Heart right ventricle (tissue), 16 donors: ENCODE data around the gene ADARB2. TPM values are rescaled to one million over a fixed set of nuclear protein-coding genes. Genes with fewer than 3 reads are reported as not detected.

Source experiments
- ATAC-seq, 8 donors: fragments of 200-7000 bp; cut with Tn5 transposase; one replicate each; pipeline ENCODE4 v1.9.1; 2020; ENCODE audit warnings: mild to moderate bottlenecking in 8 of 8, moderate library complexity in 8 of 8, moderate number of reproducible peaks in 1 of 8
- DNase-seq, 2 donors: peaks; one replicate each; pipeline ENCODE4 v3.0.0-alpha.2; 2020
- H3K27ac ChIP-seq, 10 donors: fragments of 200-600 bp; sonication (generic) in 2 of 10; one replicate each; pipeline versions ENCODE4 v1.5.0 to v1.8.0; 2020 to 2022; ENCODE audit warnings: mild to moderate bottlenecking in 3 of 10
- H3K27me3 ChIP-seq, 7 donors: fragments of 200-600 bp; one replicate each; pipeline ENCODE4 v1.8.0; 2021 to 2022; ENCODE audit warnings: mild to moderate bottlenecking in 2 of 7
- H3K36me3 ChIP-seq, 9 donors: fragments of 200-600 bp; sonication (generic) in 1 of 9; one replicate each; pipeline versions ENCODE4 v1.5.0 to v1.8.0; 2020 to 2022; ENCODE audit warnings: mild to moderate bottlenecking in 2 of 9
- H3K4me1 ChIP-seq, 9 donors: fragments of 200-600 bp; sonication (generic) in 1 of 9; one replicate each; pipeline versions ENCODE4 v1.5.0 to v1.8.0; 2020 to 2022; ENCODE audit warnings: mild to moderate bottlenecking in 4 of 9
- H3K4me3 ChIP-seq, 10 donors: fragments of 200-600 bp; sonication (generic) in 2 of 10; one replicate each; pipeline versions ENCODE4 v1.5.0 to v1.8.0; 2020 to 2022; ENCODE audit warnings: mild to moderate bottlenecking in 7 of 10, moderate library complexity in 2 of 10
- H3K9me3 ChIP-seq, 11 donors: fragments of 200-600 bp in 10 of 11; sonication (generic) in 2 of 11; one replicate each; pipeline versions ENCODE4 v1.5.0 to v1.8.0; 2013 to 2022; ENCODE audit warnings: mild to moderate bottlenecking in 2 of 11, control low read depth in 1 of 11, moderate library complexity in 1 of 11
- CTCF ChIP-seq, 9 donors: fragments of 200-600 bp; sonication (generic) in 2 of 9; IDR thresholded peaks; one replicate each; pipeline versions ENCODE4 v1.5.0 to v1.8.0; 2021 to 2022; ENCODE audit warnings: antibody characterized with exemption in 9 of 9, mild to moderate bottlenecking in 5 of 9, moderate library complexity in 1 of 9
- WGBS, 2 donors: extraction: QIAGEN DNeasy Blood & Tissue Kit; methylation state at CpG; one replicate each; pipeline ENCODE4 v1.1.7; 2013; ENCODE audit warnings: inconsistent platforms in 1 of 2; 5-methylcytosine and 5-hydroxymethylcytosine counted together
- intact Hi-C, 10 donors: fragments of 100-400 bp; cut with DNase I; formaldehyde crosslinking; loops; one replicate each; pipeline versions ENCODE4 v1.11.1 to v1.14.2; 2022
- polyA plus RNA-seq, 2 donors: library from polyadenylated mRNA; stranded (reverse); fragments of 200-250 nt; gene quantifications; one replicate each; pipeline ENCODE4 v1.2.3, GENCODE V29; 2013
- total RNA-seq, 10 donors: library from RNA; stranded (reverse); fragmentation: NEBNext Ultra II Directional in 3 of 10; extraction: Animal tissue kit (Norgen Biotek cat#: 25700) in 3 of 10; gene quantifications; one replicate each; pipeline versions ENCODE4 v1.2.1 to v1.2.4, GENCODE V29; 2021 to 2023
- donor health status: Arrhythmogenic right ventricular cardiomyopathy.
- donor health status: ischemic (EF 13 %, LVEDD 7.1; RV severe dilation, severe dysfunction).
- donor health status: healthy with polysubstance abuse.
- donor health status: DM: no; HTN: yes; CAD: no.
- donor health status: DM: no; HTN: no; CAD: no.
- donor health status: ischemic (EF 25% LVEDD 6.9; RV normal size, moderate dysfunction).
- donor health status: ischemic (EF 25% LVEDD 5.7; RV mildly dilated, moderate dysfunction).
- donor health status: healthy.
- donor health status: DM: yes; HTN: yes; CAD: no.
- donor health status: Ischemic cardiomyopathy.
- donor health status: ischemic (EF 35%, LVEDD 5.7; RV mildly dilated, moderate dysfunction).
- donor health status: nonischemic (EF 11% LVEDD 7.7; RV severe dilation, severe dysfunction).
- donor health status: DM: yes; HTN: yes; CAD: no.
- donor health status: PGD.
- donor health status: ischemic (EF 29% LVEDD 5.4; RV normal size, mild dysfunction).
- donor health status: nonischemic (EF 23%, LVEDD 6.1; RV moderate dilation, normal function).

ADARB2 gene
- total and polyA plus RNA-seq, 12 donors, result 0.08 to 0.47 (median 0.17) TPM; not detected in 2

DNA sequence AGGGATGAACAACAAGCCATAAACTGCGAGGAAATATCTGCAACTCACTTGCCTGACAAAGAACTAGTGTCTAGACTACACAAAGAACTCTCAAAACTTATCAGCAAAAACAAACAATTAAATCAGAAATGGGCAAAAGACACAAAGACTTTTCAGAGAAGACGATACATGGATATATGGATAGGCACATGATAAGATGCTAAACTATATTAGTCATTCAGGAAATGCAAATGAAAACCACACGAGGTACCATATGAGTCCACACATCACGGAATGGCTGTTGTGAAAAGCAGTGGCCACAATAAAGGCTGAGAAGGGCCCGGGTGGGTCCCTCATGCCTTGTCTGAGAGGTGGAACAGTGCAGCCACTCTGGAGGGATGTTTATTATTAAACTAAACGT lies 413.4 kb downstream of the ADARB2 start:
- ATAC-seq (no peak), DNase-seq (no peak)
- Histone ChIP-seq H3K4me1 (no peaks in the 10 kb centered on the region), H3K27ac (no peak overlapping the region), H3K9me3 (peaks cover 0 to 2% (median 0%) of the 10 kb centered on the region in 11 donors), H3K4me3 (no peak overlapping the region), H3K36me3 (no peaks in the 10 kb centered on the region), H3K27me3 (peaks cover 0 to 29% (median 11%) of the 10 kb centered on the region in 7 donors)
- intact Hi-C loops, result loop anchor here in 1 of 10 donors (2.0 kb wide), 1 partner anchor 31 kb away; no protein-coding TSS in a partner anchor
- WGBS, 2 donors, result 65 to 71% methylated on average over 6 of the region's 6 CpGs
- TF ChIP-seq CTCF (IDR thresholded peaks at IDR 0.05), result no peak

- Histone ChIP-seq H3K36me3 (no peaks in the 10 kb centered on the region), H3K27ac (no peak overlapping the region), H3K9me3 (peaks cover 0 to 2% (median 0%) of the 10 kb centered on the region in 11 donors), H3K4me3 (no peak overlapping the region), H3K27me3 (peaks cover 0 to 30% (median 11%) of the 10 kb centered on the region in 7 donors), H3K4me1 (no peaks in the 10 kb centered on the region)
- WGBS, 2 donors, result 63 to 74% methylated on average over 3 of the region's 3 CpGs
- ATAC-seq (no peak), DNase-seq (no peak)
- intact Hi-C loops, result no loop called here
- no peak for TF ChIP-seq CTCF (IDR thresholded peaks at IDR 0.05)
Observed at GRCh38 chr10:1320739-1321320, 416.5 kb downstream of the ADARB2 start.

GRCh38 chr10:1316809-1317143 lies 420.5 kb downstream of the ADARB2 start:
- DNase-seq (no peak), ATAC-seq (no peak)
- Histone ChIP-seq H3K9me3 (no peaks in the 10 kb centered on the region), H3K4me1 (no peaks in the 10 kb centered on the region), H3K36me3 (no peaks in the 10 kb centered on the region), H3K27ac (no peak overlapping the region), H3K27me3 (peaks cover 0 to 32% (median 3%) of the 10 kb centered on the region in 7 donors), H3K4me3 (no peak overlapping the region)
- no peak for TF ChIP-seq CTCF (IDR thresholded peaks at IDR 0.05)
- intact Hi-C loops, result no loop called here
- WGBS, 2 donors, result 52 to 64% methylated on average over 8 of the region's 8 CpGs

DNA sequence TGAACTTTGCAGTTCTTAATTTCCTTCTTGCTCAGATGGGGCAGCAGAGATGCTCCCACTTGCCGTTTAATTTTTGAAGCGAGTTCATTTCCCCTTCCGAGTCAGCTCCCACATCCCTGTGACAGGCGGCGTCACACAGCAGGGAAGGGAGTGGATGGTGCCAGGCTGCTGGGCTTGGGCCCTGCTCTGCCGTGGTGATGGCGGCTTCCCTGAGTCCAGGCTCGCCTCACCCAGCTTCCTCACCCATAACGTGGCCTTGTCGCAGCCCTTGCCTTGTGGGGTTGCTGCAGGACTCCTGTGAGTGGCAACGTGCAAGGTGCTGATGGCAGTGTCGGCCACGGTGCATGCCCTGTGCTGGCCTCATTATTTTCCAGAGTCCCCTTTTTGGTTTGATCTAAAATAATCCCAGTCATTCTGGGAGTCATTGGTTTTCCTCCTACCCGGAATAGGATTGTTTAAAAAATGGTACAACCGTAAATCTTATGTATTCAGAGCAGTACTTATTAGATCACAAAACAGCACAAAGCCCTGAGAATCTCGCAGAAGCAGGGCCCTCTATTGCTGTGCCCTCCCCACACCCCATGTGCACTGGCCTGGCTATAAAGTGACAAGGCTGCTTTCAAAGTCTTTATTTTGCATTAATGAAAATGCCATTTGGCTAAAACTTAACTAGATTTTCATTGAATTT lies 421.1 kb downstream of the ADARB2 start:
- no peak for TF ChIP-seq CTCF (IDR thresholded peaks at IDR 0.05)
- no peak overlapping the region for H3K27ac ChIP-seq
- 62 to 64% methylated on average over 16 of the region's 16 CpGs for WGBS, 2 donors
- H3K9me3 ChIP-seq, result no peaks in the 10 kb centered on the region
- peaks cover 0 to 32% (median 0%) of the 10 kb centered on the region in 7 donors for H3K27me3 ChIP-seq
- ATAC-seq, result no peak
- H3K4me3 ChIP-seq, result no peak overlapping the region
- H3K36me3 ChIP-seq, result no peaks in the 10 kb centered on the region
- intact Hi-C loops, result no loop called here
- DNase-seq, result no peak
- no peaks in the 10 kb centered on the region for H3K4me1 ChIP-seq
